ENCODE data around the gene GLIPR2.
"Not testable (repeated sequence)": the region's sequence is repeated elsewhere in the genome, so short reads cannot be mapped to it uniquely, and the experiment has no call there.

The GLIPR2 gene

DNA sequence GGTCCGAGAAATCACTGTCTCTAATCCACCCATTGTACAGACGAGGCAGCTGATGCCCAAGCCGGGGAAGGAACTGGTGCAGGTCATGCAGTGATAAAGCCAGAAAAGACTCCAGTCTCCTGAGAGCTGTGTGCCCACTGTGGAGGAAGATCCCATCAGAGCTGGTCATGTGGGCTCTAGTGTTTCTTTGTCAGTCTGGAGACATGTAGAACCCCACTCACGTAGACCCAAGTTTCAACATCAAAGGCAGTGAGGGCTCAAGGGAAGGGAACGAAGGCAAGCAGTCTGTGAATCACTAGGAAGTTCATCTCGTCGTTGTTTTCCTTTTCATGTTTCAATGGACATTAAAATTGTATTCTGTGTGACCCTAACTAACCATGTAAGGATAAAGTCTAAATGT, 14.6 kb upstream of the GLIPR2 start:
- H3K27me3 ChIP-seq (ENCODE audit: insufficient read depth, low read length): no peaks in the 10 kb centered on the region
- H3K27ac ChIP-seq (ENCODE audit: low read depth, low read length): no peak overlapping the region
- H3K4me3 ChIP-seq (ENCODE audit: low read depth, low read length): no peak overlapping the region
- no peaks in the 10 kb centered on the region for H3K4me1 ChIP-seq (ENCODE audit: control insufficient read depth, insufficient read depth, low read length, unreplicated experiment)
- no peaks in the 10 kb centered on the region for H3K36me3 ChIP-seq (ENCODE audit: insufficient read depth, low read length)
- no peaks in the 10 kb centered on the region for H3K79me2 ChIP-seq (ENCODE audit: control insufficient read depth, insufficient read depth, low read length, unreplicated experiment)
- no peak overlapping the region for H2AFZ ChIP-seq (ENCODE audit: low read length, unreplicated experiment)

DNA sequence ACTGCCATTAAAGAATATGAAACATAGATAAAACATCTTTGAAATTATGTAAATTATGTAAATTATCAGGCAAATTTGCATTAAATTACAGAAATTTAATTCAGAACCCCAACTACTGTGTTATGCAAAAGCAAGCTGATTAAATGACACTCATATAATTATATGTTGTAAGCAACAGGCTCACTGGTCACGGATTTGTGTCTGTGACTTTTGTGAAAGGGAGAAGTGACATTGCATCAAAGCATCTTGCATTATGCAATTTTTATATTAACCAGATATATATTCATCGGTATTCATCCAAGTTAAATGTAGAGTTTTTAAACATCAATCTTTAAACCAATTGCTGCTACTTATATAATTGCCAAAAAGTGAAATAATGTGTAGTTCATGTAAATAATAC, 13.0 kb upstream of the GLIPR2 start:
- H3K36me3 ChIP-seq (ENCODE audit: insufficient read depth, low read length): no peaks in the 10 kb centered on the region
- no peak overlapping the region for H3K4me3 ChIP-seq (ENCODE audit: low read depth, low read length)
- H3K27ac ChIP-seq (ENCODE audit: low read depth, low read length): no peak overlapping the region
- H3K4me1 ChIP-seq (ENCODE audit: control insufficient read depth, insufficient read depth, low read length, unreplicated experiment): no peaks in the 10 kb centered on the region
- no peaks in the 10 kb centered on the region for H3K79me2 ChIP-seq (ENCODE audit: control insufficient read depth, insufficient read depth, low read length, unreplicated experiment)
- no peaks in the 10 kb centered on the region for H3K27me3 ChIP-seq (ENCODE audit: insufficient read depth, low read length)
- H2AFZ ChIP-seq (ENCODE audit: low read length, unreplicated experiment): no peak overlapping the region

- no peaks in the 10 kb centered on the region for H3K79me2 ChIP-seq (ENCODE audit: control insufficient read depth, insufficient read depth, low read length, unreplicated experiment)
- H3K27ac ChIP-seq (ENCODE audit: low read depth, low read length): no peak overlapping the region
- no peak overlapping the region for H2AFZ ChIP-seq (ENCODE audit: low read length, unreplicated experiment)
- H3K36me3 ChIP-seq (ENCODE audit: insufficient read depth, low read length): no peaks in the 10 kb centered on the region
- H3K4me3 ChIP-seq (ENCODE audit: low read depth, low read length): no peak overlapping the region
- no peaks in the 10 kb centered on the region for H3K4me1 ChIP-seq (ENCODE audit: control insufficient read depth, insufficient read depth, low read length, unreplicated experiment)
- H3K27me3 ChIP-seq (ENCODE audit: insufficient read depth, low read length): no peaks in the 10 kb centered on the region
Observed at GRCh38 chr9:36125062-36125855, 11.3 kb upstream of the GLIPR2 start.

DNA sequence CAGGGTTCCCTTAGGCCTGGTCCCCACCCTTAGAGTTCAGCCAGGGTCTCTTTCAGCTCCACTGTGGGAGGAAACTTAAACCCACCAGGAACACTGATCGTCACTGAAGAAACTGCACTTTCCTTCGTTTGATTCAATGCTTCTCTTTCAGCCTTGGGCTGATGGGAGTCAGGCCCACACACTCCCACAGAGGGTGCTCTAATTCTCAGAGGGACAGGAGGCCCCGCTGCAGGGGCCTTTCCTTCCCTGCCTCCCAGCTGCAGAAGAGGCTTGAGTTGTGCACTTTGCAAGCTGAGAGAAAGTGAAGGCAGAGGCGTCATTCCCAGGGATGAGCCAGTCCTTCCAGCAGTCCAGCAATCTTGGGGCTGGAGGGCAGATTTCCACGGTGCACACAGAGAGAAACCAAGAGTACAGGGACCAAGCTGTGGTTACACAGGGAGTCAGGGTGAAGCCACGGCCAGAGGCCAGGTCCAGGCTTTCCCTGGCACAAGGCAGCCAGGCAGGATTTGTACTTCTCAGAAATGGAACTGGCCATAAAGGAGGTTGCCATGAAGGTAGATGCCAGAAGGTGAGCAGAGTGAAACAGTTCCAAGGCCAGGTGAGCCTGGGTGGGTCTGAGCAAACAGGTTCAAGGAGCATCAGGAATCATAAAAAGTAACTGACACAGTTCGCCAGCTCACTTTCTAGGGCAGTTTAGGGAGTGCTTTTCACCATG, 10.4 kb upstream of the GLIPR2 start:
- H3K4me1 ChIP-seq (ENCODE audit: control insufficient read depth, insufficient read depth, low read length, unreplicated experiment): no peaks in the 10 kb centered on the region
- H3K27ac ChIP-seq (ENCODE audit: low read depth, low read length): no peak overlapping the region
- H2AFZ ChIP-seq (ENCODE audit: low read length, unreplicated experiment): no peak overlapping the region
- H3K4me3 ChIP-seq (ENCODE audit: low read depth, low read length): no peak overlapping the region
- no peaks in the 10 kb centered on the region for H3K79me2 ChIP-seq (ENCODE audit: control insufficient read depth, insufficient read depth, low read length, unreplicated experiment)
- no peaks in the 10 kb centered on the region for H3K27me3 ChIP-seq (ENCODE audit: insufficient read depth, low read length)
- no peaks in the 10 kb centered on the region for H3K36me3 ChIP-seq (ENCODE audit: insufficient read depth, low read length)

GRCh38 chr9:36127652-36128244, 8.8 kb upstream of the GLIPR2 start:
- no peaks in the 10 kb centered on the region for H3K27me3 ChIP-seq (ENCODE audit: insufficient read depth, low read length)
- no peaks in the 10 kb centered on the region for H3K4me1 ChIP-seq (ENCODE audit: control insufficient read depth, insufficient read depth, low read length, unreplicated experiment)
- H3K79me2 ChIP-seq (ENCODE audit: control insufficient read depth, insufficient read depth, low read length, unreplicated experiment): no peaks in the 10 kb centered on the region
- H3K4me3 ChIP-seq (ENCODE audit: low read depth, low read length): no peak overlapping the region
- no peaks in the 10 kb centered on the region for H3K36me3 ChIP-seq (ENCODE audit: insufficient read depth, low read length)
- H3K27ac ChIP-seq (ENCODE audit: low read depth, low read length): no peak overlapping the region
- no peak overlapping the region for H2AFZ ChIP-seq (ENCODE audit: low read length, unreplicated experiment)

DNA sequence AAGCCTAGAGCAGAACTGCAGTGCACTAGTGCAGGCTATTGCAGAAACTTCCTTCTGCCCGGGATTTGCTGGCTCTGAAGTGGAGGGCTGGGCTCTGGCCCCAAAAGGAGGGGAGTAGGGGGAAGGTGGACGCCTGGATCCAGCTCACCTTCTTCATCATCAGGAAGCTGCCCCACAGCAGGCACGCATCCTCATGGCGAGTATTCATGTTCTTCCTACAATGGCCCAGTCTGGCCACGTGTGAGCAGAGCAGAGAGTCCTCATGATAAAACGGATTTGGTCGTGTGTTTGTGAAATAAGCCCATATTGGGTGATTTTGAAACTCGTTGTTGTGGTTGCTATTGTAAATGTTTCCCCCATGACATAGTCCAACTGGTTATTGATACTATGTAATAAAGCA, 8.2 kb upstream of the GLIPR2 start:
- no peak overlapping the region for H3K4me3 ChIP-seq (ENCODE audit: low read depth, low read length)
- H3K27me3 ChIP-seq (ENCODE audit: insufficient read depth, low read length): no peaks in the 10 kb centered on the region
- H3K36me3 ChIP-seq (ENCODE audit: insufficient read depth, low read length): no peaks in the 10 kb centered on the region
- no peak overlapping the region for H2AFZ ChIP-seq (ENCODE audit: low read length, unreplicated experiment)
- no peaks in the 10 kb centered on the region for H3K79me2 ChIP-seq (ENCODE audit: control insufficient read depth, insufficient read depth, low read length, unreplicated experiment)
- H3K27ac ChIP-seq (ENCODE audit: low read depth, low read length): no peak overlapping the region
- no peaks in the 10 kb centered on the region for H3K4me1 ChIP-seq (ENCODE audit: control insufficient read depth, insufficient read depth, low read length, unreplicated experiment)

- Histone ChIP-seq H3K79me2 (ENCODE audit: control insufficient read depth, insufficient read depth, low read length, unreplicated experiment) (no peaks in the 10 kb centered on the region), H3K4me1 (ENCODE audit: control insufficient read depth, insufficient read depth, low read length, unreplicated experiment) (no peaks in the 10 kb centered on the region), H3K4me3 (ENCODE audit: low read depth, low read length) (no peak overlapping the region), H2AFZ (ENCODE audit: low read length, unreplicated experiment) (no peak overlapping the region), H3K27ac (ENCODE audit: low read depth, low read length) (no peak overlapping the region), H3K36me3 (ENCODE audit: insufficient read depth, low read length) (no peaks in the 10 kb centered on the region), H3K27me3 (ENCODE audit: insufficient read depth, low read length) (no peaks in the 10 kb centered on the region)
Observed at GRCh38 chr9:36129139-36129538, 7.4 kb upstream of the GLIPR2 start.

DNA sequence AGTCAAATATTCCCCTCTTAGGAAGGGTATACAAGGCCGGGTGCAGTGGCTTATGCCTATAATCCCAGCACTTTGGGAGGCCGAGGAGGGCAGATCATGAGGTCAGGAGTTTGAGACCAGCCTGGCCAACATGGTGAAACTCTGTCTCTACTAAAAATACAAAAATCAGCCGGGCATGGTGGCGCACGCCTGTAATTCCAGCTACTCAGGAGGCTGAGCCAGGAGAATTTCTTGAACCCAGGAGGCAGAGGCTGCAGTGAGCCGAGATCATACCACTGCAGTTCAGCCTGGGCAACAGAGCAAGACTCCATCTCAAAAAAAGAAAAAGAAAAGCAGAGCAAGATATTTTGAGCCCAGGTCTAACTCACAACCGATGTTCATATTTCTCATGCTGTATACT, 4.9 kb upstream of the GLIPR2 start:
- not testable (repeated sequence) for H3K4me3 ChIP-seq (ENCODE audit: low read depth, low read length); H3K27me3 ChIP-seq (ENCODE audit: insufficient read depth, low read length)

DNA sequence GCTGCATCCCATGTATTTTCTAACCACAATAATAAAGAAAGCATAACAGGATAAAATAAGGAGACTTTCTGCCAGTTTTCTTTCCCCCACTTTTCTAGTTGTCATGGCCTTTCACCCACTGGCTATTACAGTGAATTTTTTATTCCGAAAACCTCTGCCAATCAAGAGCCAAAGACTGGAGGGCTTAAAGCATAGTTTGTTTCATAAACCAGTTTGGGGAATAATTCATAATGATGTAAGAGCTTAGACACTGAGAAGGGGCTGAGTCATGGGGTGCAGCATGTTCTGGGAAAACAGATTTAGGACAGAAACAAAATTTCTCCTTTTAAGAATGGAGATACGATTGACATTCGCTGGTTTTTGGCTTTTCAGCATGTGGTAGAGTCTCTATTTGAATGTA, 4.4 kb upstream of the GLIPR2 start:
- Histone ChIP-seq H3K36me3 (ENCODE audit: insufficient read depth, low read length) (no peaks in the 10 kb centered on the region), H3K4me1 (ENCODE audit: control insufficient read depth, insufficient read depth, low read length, unreplicated experiment) (no peaks in the 10 kb centered on the region), H2AFZ (ENCODE audit: low read length, unreplicated experiment) (no peak overlapping the region), H3K4me3 (ENCODE audit: low read depth, low read length) (no peak overlapping the region), H3K27ac (ENCODE audit: low read depth, low read length) (peak overlapping the region; percentile 31), H3K27me3 (ENCODE audit: insufficient read depth, low read length) (no peaks in the 10 kb centered on the region), H3K79me2 (ENCODE audit: control insufficient read depth, insufficient read depth, low read length, unreplicated experiment) (no peaks in the 10 kb centered on the region)

More for the DNA sequence above, 4.9 kb upstream of the GLIPR2 start:
- H3K27ac ChIP-seq (ENCODE audit: low read depth, low read length): peak overlapping the region; percentile 31
- H2AFZ ChIP-seq (ENCODE audit: low read length, unreplicated experiment); H3K4me1 ChIP-seq (ENCODE audit: control insufficient read depth, insufficient read depth, low read length, unreplicated experiment); H3K79me2 ChIP-seq (ENCODE audit: control insufficient read depth, insufficient read depth, low read length, unreplicated experiment); H3K36me3 ChIP-seq (ENCODE audit: insufficient read depth, low read length): not testable (repeated sequence)

- Histone ChIP-seq H3K27me3 (ENCODE audit: insufficient read depth, low read length) (no peaks in the 10 kb centered on the region), H3K4me3 (ENCODE audit: low read depth, low read length) (no peak overlapping the region), H3K4me1 (ENCODE audit: control insufficient read depth, insufficient read depth, low read length, unreplicated experiment) (peaks cover 6% of the 10 kb centered on the region), H2AFZ (ENCODE audit: low read length, unreplicated experiment) (no peak overlapping the region), H3K36me3 (ENCODE audit: insufficient read depth, low read length) (no peaks in the 10 kb centered on the region), H3K79me2 (ENCODE audit: control insufficient read depth, insufficient read depth, low read length, unreplicated experiment) (no peaks in the 10 kb centered on the region), H3K27ac (ENCODE audit: low read depth, low read length) (no peak overlapping the region)
Observed at GRCh38 chr9:36134761-36135505, 1.6 kb upstream of the GLIPR2 start.

Data from ACC112 (cell line).